HCT116 (cell line): Measurements from ENCODE around the gene MMP10. TPM values are rescaled to one million over a fixed set of nuclear protein-coding genes. Genes with fewer than 3 reads are reported as not detected.

Experiments
- ATAC-seq: fragments of 200-7000 bp; cut with Tn5 transposase; 2 replicates; pipeline ENCODE4 v1.9.1; 2020; ENCODE audit warnings: mild to moderate bottlenecking, moderate library complexity
- Bru-seq: library from RNA; stranded (reverse); fragments of 400-500 nt; gene quantifications from one replicate; lab custom pipeline; 2021; lab: Mats Ljungman, UMichigan
- BruChase-seq, 2 experiments: library from RNA; stranded (reverse); fragments of 400-500 nt; gene quantifications; one replicate each; lab custom pipeline; 2021; lab: Mats Ljungman, UMichigan
- BruUV-seq: library from RNA; stranded (reverse); fragments of 400-500 nt; replicated peaks from 2 replicates; lab custom pipeline; 2021; lab: Mats Ljungman, UMichigan
- CTCF ChIA-PET: fragments of 300-600 bp; sonication (Branson Sonifier 250); formaldehyde crosslinking; loops from one replicate; lab custom pipeline; 2021; ENCODE audit warnings: antibody characterized with exemption; lab: Charles Lee
- POLR2A ChIA-PET: fragments of 300-600, 350-600 bp; sonication (Branson Sonifier 250); formaldehyde crosslinking; loops from one replicate; lab custom pipeline; 2021; ENCODE audit warnings: antibody characterized with exemption; lab: Charles Lee
- RAD21 ChIA-PET, 2 experiments: fragments of 300-600 bp; sonication (Branson Sonifier 250); formaldehyde crosslinking; loops; one replicate each; lab custom pipeline; 2023; ENCODE audit warnings: low total read pairs in 2 of 2; ENCODE audit not compliant: uncharacterized antibody in 2 of 2, unreplicated experiment in 2 of 2, low non-redundant PET in 1 of 2; lab: Charles Lee
- DNase-seq: peaks from one replicate; pipeline ENCODE4 v3.0.0-alpha.2; 2010; ENCODE audit warnings: low read depth, low spot score
- H2AFZ ChIP-seq: fragments of 200-600 bp; shearing (Covaris generic), sonication (generic); 2 replicates; pipeline ENCODE4 v1.6.1; 2017; ENCODE audit warnings: low read depth, mixed run types, mixed read lengths, antibody characterized with exemption, low read length; ENCODE audit not compliant: poor library complexity, severe bottlenecking
- H3K27ac ChIP-seq: 2 replicates; pipeline ENCODE4 v1.5.1; 2012; ENCODE audit warnings: low read depth, low read length
- H3K27me3 ChIP-seq: fragments of 200-600 bp; sonication (generic); 2 replicates; pipeline ENCODE4 v1.6.1; 2016; ENCODE audit warnings: mixed run types, low read length, mixed read lengths; ENCODE audit not compliant: insufficient read depth
- H3K36me3 ChIP-seq, 2 experiments: fragments of 200-500 bp in 1 of 2; fragments of 200-600 bp in 1 of 2; sonication (Bioruptor generic) in 1 of 2; sonication (generic) in 1 of 2; 2 replicates each; pipeline versions ENCODE4 v1.5.1 to v1.6.1; 2014 to 2016; ENCODE audit warnings: low read length in 2 of 2, inconsistent platforms in 1 of 2, mixed read lengths in 1 of 2, mixed run types in 1 of 2; ENCODE audit not compliant: insufficient read depth in 2 of 2, control insufficient read depth in 1 of 2
- H3K4me1 ChIP-seq, 2 experiments: fragments of 200-600 bp in 1 of 2; sonication (generic) in 1 of 2; 2 replicates each; pipeline versions ENCODE4 v1.5.1 to v1.6.1; 2012 to 2017; ENCODE audit warnings: low read length in 2 of 2, inconsistent platforms in 1 of 2, mild to moderate bottlenecking in 1 of 2, mixed read lengths in 1 of 2, mixed run types in 1 of 2, moderate library complexity in 1 of 2; ENCODE audit not compliant: insufficient read depth in 2 of 2, control insufficient read depth in 1 of 2
- H3K4me2 ChIP-seq: fragments of 200-600 bp; sonication (generic); 2 replicates; pipeline ENCODE4 v1.6.1; 2017; ENCODE audit warnings: mixed run types, low read length, mixed read lengths
- H3K4me3 ChIP-seq, 2 experiments: fragments of 200-600 bp in 1 of 2; sonication (generic) in 1 of 2; replicated peaks in 1 of 2; 2 replicates each; pipeline ENCODE4 v1.5.1; 2011 to 2016; ENCODE audit warnings: low read length in 2 of 2, control low read depth in 1 of 2, low read depth in 1 of 2, mild to moderate bottlenecking in 1 of 2, mixed read lengths in 1 of 2, mixed run types in 1 of 2
- H3K79me2 ChIP-seq: fragments of 200-600 bp; sonication (generic); 2 replicates; pipeline ENCODE4 v1.6.1; 2017; ENCODE audit warnings: mild to moderate bottlenecking, mixed run types, low read length, moderate library complexity, mixed read lengths; ENCODE audit not compliant: insufficient read depth
- H3K9ac ChIP-seq: fragments of 200-600 bp; sonication (generic); 2 replicates; pipeline ENCODE4 v1.6.1; 2016; ENCODE audit warnings: low read length, mixed read lengths
- H3K9me2 ChIP-seq: fragments of 200-600 bp; sonication (generic), shearing (Covaris generic); 2 replicates; pipeline ENCODE4 v1.6.1; 2017; ENCODE audit warnings: mixed run types, mild to moderate bottlenecking, moderate library complexity; ENCODE audit not compliant: insufficient read depth
- H3K9me3 ChIP-seq, 2 experiments: fragments of 200-500 bp in 1 of 2; fragments of 200-600 bp in 1 of 2; sonication (Bioruptor generic) in 1 of 2; sonication (generic) in 1 of 2; 2 replicates each; pipeline ENCODE4 v1.6.1; 2014 to 2017; ENCODE audit warnings: low read length in 2 of 2, mixed read lengths in 2 of 2, inconsistent platforms in 1 of 2, low read depth in 1 of 2, mild to moderate bottlenecking in 1 of 2, mixed run types in 1 of 2, moderate library complexity in 1 of 2; ENCODE audit not compliant: control insufficient read depth in 1 of 2, insufficient read depth in 1 of 2
- H4K20me1 ChIP-seq: fragments of 200-600 bp; sonication (generic), shearing (Covaris generic); 2 replicates; pipeline ENCODE4 v1.6.1; 2017; ENCODE audit warnings: mixed run types, mild to moderate bottlenecking, moderate library complexity; ENCODE audit not compliant: insufficient read depth
- CBX3 ChIP-seq: IDR thresholded peaks from 2 replicates; pipeline ENCODE4 v1.6.1; 2012; ENCODE audit warnings: low read depth
- EZH2 ChIP-seq: fragments of 200-600 bp; sonication (generic); IDR thresholded peaks from 2 replicates; pipeline ENCODE4 v1.6.1; 2017; ENCODE audit warnings: antibody characterized with exemption, mixed run types
- FOSL1 ChIP-seq: IDR thresholded peaks from 2 replicates; pipeline ENCODE4 v1.6.1; 2012; ENCODE audit warnings: low read depth
- RAD21 ChIP-seq: IDR thresholded peaks from 2 replicates; pipeline ENCODE4 v1.6.1; 2012; ENCODE audit warnings: low read depth, mild to moderate bottlenecking
- SIN3A ChIP-seq: IDR thresholded peaks from 2 replicates; pipeline ENCODE4 v1.6.1; 2012; ENCODE audit warnings: low read depth
- TCF7L2 ChIP-seq: IDR thresholded peaks from 2 replicates; pipeline ENCODE4 v1.7.0; 2011; ENCODE audit warnings: borderline replicate concordance, inconsistent platforms; ENCODE audit not compliant: insufficient read depth, insufficient read length; ENCODE audit errors: extremely low read depth
- ZNF274 ChIP-seq: fragments of 200-500 bp; sonication (Bioruptor generic); IDR thresholded peaks from 2 replicates; pipeline ENCODE4 v1.6.1; 2014; ENCODE audit warnings: mild to moderate bottlenecking, low read depth, low read length, inconsistent platforms
- intact Hi-C: fragments of 100-400 bp; cut with micrococcal nuclease; formaldehyde crosslinking; loops from 2 replicates; pipeline ENCODE4 v1.10.0; 2022
- long read RNA-seq: library from polyadenylated mRNA; unstranded; transcript quantifications from one replicate; pipeline ENCODE4 v2.0.0, GENCODE V29; 2021; ENCODE audit not compliant: unreplicated experiment
- polyA plus RNA-seq: library from polyadenylated mRNA; unstranded; fragments of >200 nt; gene quantifications from 2 replicates; pipeline ENCODE4 v1.2.1, GENCODE V29; 2012; ENCODE audit warnings: missing spikeins
- total RNA-seq: library from RNA; stranded (reverse); gene quantifications from one replicate; pipeline ENCODE4 v1.2.1, GENCODE V29; 2021; ENCODE audit not compliant: unreplicated experiment
- TF ChIP-seq, protein P1 (sequence below), 3 experiments: fragments of 200-600 bp in 1 of 3; sonication (generic) in 1 of 3; IDR thresholded peaks in 2 of 3; conservative IDR thresholded peaks in 1 of 3; 2 replicates each; pipeline ENCODE4 v1.5.1; 2012 to 2017; ENCODE audit warnings: low read depth in 2 of 3, low read length in 2 of 3, antibody characterized with exemption in 1 of 3, borderline replicate concordance in 1 of 3, control low read depth in 1 of 3, mild to moderate bottlenecking in 1 of 3, mixed read lengths in 1 of 3, mixed run types in 1 of 3, moderate library complexity in 1 of 3; ENCODE audit not compliant: insufficient read depth in 1 of 3

The MMP10 gene
- total RNA-seq (not detected), Bru-seq, nascent RNA (percentile 7 among the genes with signal in this experiment), BruChase-seq, experiment 1, labeled RNA remaining after a 6-hour chase (percentile 8 among the genes with signal in this experiment), BruChase-seq, experiment 2, labeled RNA remaining after a 2-hour chase (not detected)
- not detected in 2 replicates for polyA plus RNA-seq
- long read RNA-seq = 0 reads

DNA sequence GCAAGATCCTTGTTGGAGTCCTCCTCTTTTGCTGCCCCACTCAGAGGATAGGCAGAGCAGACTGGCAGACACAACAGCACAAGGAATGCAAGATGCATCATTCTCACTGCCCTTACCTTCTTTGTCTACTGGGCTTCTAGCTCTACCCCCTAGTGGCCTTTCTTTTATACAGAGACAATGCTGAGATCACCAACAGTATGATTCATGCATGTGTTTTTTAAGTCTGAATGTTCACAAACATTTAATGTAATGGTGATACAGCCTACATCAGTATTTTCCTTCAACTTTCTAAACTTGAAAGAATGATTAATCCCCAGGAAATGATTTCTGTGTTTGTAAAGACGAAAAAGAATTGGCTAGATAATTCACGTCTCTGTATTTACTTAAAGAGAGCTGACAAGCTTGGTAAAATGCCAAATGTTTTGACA lies at the start of gene MMP10:
TSS of gene MMP10 (minus strand) at position 138 of the 428 bp plus-strand sequence. CDS start at position 101, 37 bp downstream.
- peak; percentile 54 for DNase-seq

More for the DNA sequence above, at the start of gene MMP10:
- H3K79me2 ChIP-seq = no peaks in the 10 kb centered on the region
- TF ChIP-seq ZNF274 = no peak
- TF ChIP-seq, protein P1, sequence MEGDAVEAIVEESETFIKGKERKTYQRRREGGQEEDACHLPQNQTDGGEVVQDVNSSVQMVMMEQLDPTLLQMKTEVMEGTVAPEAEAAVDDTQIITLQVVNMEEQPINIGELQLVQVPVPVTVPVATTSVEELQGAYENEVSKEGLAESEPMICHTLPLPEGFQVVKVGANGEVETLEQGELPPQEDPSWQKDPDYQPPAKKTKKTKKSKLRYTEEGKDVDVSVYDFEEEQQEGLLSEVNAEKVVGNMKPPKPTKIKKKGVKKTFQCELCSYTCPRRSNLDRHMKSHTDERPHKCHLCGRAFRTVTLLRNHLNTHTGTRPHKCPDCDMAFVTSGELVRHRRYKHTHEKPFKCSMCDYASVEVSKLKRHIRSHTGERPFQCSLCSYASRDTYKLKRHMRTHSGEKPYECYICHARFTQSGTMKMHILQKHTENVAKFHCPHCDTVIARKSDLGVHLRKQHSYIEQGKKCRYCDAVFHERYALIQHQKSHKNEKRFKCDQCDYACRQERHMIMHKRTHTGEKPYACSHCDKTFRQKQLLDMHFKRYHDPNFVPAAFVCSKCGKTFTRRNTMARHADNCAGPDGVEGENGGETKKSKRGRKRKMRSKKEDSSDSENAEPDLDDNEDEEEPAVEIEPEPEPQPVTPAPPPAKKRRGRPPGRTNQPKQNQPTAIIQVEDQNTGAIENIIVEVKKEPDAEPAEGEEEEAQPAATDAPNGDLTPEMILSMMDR (IDR thresholded peaks at IDR 0.05 in 2 of 3, conservative IDR thresholded peaks at IDR 0.05 in 1 of 3; ENCODE audit: borderline replicate concordance in 1 of 3, insufficient read depth in 1 of 3, low read depth in 2 of 3, low read length in 2 of 3) = peak; percentile 42 to 72 (median 72); a peak in 5 of 6 replicates
- TF ChIP-seq EZH2 = no peak
- TF ChIP-seq CBX3 = peak; percentile 37; the same call in 1 of the 2 replicates
- peak; percentile 40 for TF ChIP-seq FOSL1
- TF ChIP-seq SIN3A = no peak
- peak; percentile 44; the same call in 1 of the 2 replicates for TF ChIP-seq RAD21
- no peak for TF ChIP-seq TCF7L2
- H3K27ac ChIP-seq = no peak within 1 kb of the TSS
- no peaks in the 10 kb centered on the region for H3K27me3 ChIP-seq
- BruUV-seq = no TSS peak
- POLR2A ChIA-PET = no interaction called here
- no peak within 1 kb of the TSS for H3K4me3 ChIP-seq
- H3K9ac ChIP-seq = no peak within 1 kb of the TSS
- no peaks in the 10 kb centered on the region for H3K9me3 ChIP-seq
- peak within 1 kb of the TSS; percentile 64 for H2AFZ ChIP-seq
- peaks cover 0 to 6% of the 10 kb centered on the region in 2 experiments; a peak in 1 of 4 replicates for H3K4me1 ChIP-seq
- H3K4me2 ChIP-seq = peak within 1 kb of the TSS; percentile 13; the same call in 1 of the 2 replicates
- no peaks in the 10 kb centered on the region for H3K36me3 ChIP-seq
- CTCF ChIA-PET = interaction anchor here (1.0 to 1.3 kb wide), 4 partner anchors 8 to 134 kb away, joined by 3 to 13 read pairs (median 5); no protein-coding TSS in a partner anchor
- RAD21 ChIA-PET = no interaction called here
- peak; percentile 99 for ATAC-seq
- H4K20me1 ChIP-seq = no peaks in the 10 kb centered on the region
- H3K9me2 ChIP-seq = no peaks in the 10 kb centered on the region
- intact Hi-C loops = no loop called here
